OCI-LY7 (cell line): ENCODE results near the gene STIM1. TPM values are rescaled to one million over a fixed set of nuclear protein-coding genes. Genes with fewer than 3 reads are reported as not detected.

ENCODE experiments used
- BruUV-seq: library from RNA; stranded (reverse); fragments of 400-500 nt; replicated peaks from 2 replicates; lab custom pipeline; 2021; lab: Mats Ljungman, UMichigan
- CTCF ChIA-PET: fragments of 300-600 bp; sonication (Branson Sonifier 250); formaldehyde crosslinking; loops from one replicate; lab custom pipeline; 2022; ENCODE audit warnings: antibody characterized with exemption; ENCODE audit not compliant: unreplicated experiment; lab: Charles Lee
- POLR2A ChIA-PET: fragments of 300-600 bp; sonication (Branson Sonifier 250); formaldehyde crosslinking; loops from one replicate; lab custom pipeline; 2022; ENCODE audit warnings: antibody characterized with exemption; lab: Charles Lee
- DNase-seq: peaks from one replicate; pipeline ENCODE4 v3.0.0-alpha.2; 2015; ENCODE audit warnings: low spot score
- H2AFZ ChIP-seq: fragments of 200-600 bp; sonication (generic), shearing (Covaris generic); 2 replicates; pipeline ENCODE4 v1.6.1; 2014; ENCODE audit warnings: mild to moderate bottlenecking, antibody characterized with exemption, low read length, moderate library complexity
- H3K27ac ChIP-seq: fragments of 200-600 bp; sonication (generic); 2 replicates; pipeline ENCODE4 v1.5.1; 2014; ENCODE audit warnings: mixed run types, low read depth, mild to moderate bottlenecking, moderate library complexity, low read length, inconsistent platforms; ENCODE audit not compliant: poor library complexity, severe bottlenecking
- H3K36me3 ChIP-seq: fragments of 200-600 bp; sonication (generic); 2 replicates; pipeline ENCODE4 v1.6.1; 2014; ENCODE audit warnings: mild to moderate bottlenecking, antibody characterized with exemption, low read length, moderate library complexity, mixed read lengths; ENCODE audit not compliant: insufficient read depth
- H3K4me1 ChIP-seq: fragments of 200-600 bp; sonication (generic); 2 replicates; pipeline ENCODE4 v1.5.1; 2014; ENCODE audit warnings: mild to moderate bottlenecking, low read length; ENCODE audit not compliant: insufficient read depth, poor library complexity, severe bottlenecking
- H3K4me2 ChIP-seq: fragments of 200-600 bp; sonication (generic); 2 replicates; pipeline ENCODE4 v1.6.1; 2014; ENCODE audit warnings: mild to moderate bottlenecking, low read length
- H3K4me3 ChIP-seq: fragments of 200-600 bp; sonication (generic); 2 replicates; pipeline ENCODE4 v1.5.1; 2014; ENCODE audit warnings: mild to moderate bottlenecking, low read depth, low read length; ENCODE audit not compliant: poor library complexity, severe bottlenecking
- H3K79me2 ChIP-seq: fragments of 200-600 bp; sonication (generic); 2 replicates; pipeline ENCODE4 v1.6.1; 2016; ENCODE audit warnings: low read depth, mild to moderate bottlenecking, low read length, moderate library complexity, mixed read lengths; ENCODE audit not compliant: insufficient read depth
- H3K9me2 ChIP-seq: fragments of 200-600 bp; sonication (generic); 2 replicates; pipeline ENCODE4 v1.6.1; 2016; ENCODE audit warnings: mild to moderate bottlenecking, low read length, mixed read lengths; ENCODE audit not compliant: insufficient read depth
- H3K9me3 ChIP-seq: fragments of 200-600 bp; sonication (generic); 2 replicates; pipeline ENCODE4 v1.6.1; 2014; ENCODE audit warnings: mild to moderate bottlenecking, mixed run types, low read length, mixed read lengths
- H4K20me1 ChIP-seq: fragments of 200-600 bp; sonication (generic); 2 replicates; pipeline ENCODE4 v1.6.1; 2014; ENCODE audit warnings: mild to moderate bottlenecking, antibody characterized with exemption, low read length, moderate library complexity, mixed read lengths; ENCODE audit not compliant: insufficient read depth
- CTCF ChIP-seq: fragments of 200-600 bp; sonication (generic); conservative IDR thresholded peaks from 2 replicates; pipeline ENCODE4 v1.5.1; 2014; ENCODE audit warnings: mild to moderate bottlenecking, antibody characterized with exemption, low read length, moderate library complexity, mixed read lengths
- EZH2phosphoT487 ChIP-seq: fragments of 200-600 bp; sonication (generic); IDR thresholded peaks from 2 replicates; pipeline ENCODE4 v1.6.1; 2018; ENCODE audit warnings: low read depth, borderline replicate concordance, mild to moderate bottlenecking, mixed run types, antibody characterized with exemption, low read length, moderate library complexity, mixed read lengths
- intact Hi-C: fragments of 100-400 bp; cut with micrococcal nuclease; formaldehyde crosslinking; loops from one replicate; pipeline ENCODE4 v1.10.0; 2022; ENCODE audit not compliant: unreplicated experiment
- total RNA-seq, 2 experiments: library from RNA; depleted of rRNA in 1 of 2; stranded (reverse); fragments of >200 nt in 1 of 2; shearing (Covaris generic) in 1 of 2; gene quantifications; 2 replicates each; pipeline ENCODE4 v1.2.3, GENCODE V29; 2014 to 2022

STIM1 gene
- total RNA-seq, 2 experiments from 2014 or later, result 21.0 to 49.1 TPM

GRCh38 chr11:3873712-3874349, 18.4 kb downstream of the STIM1 start:
- no peak for TF ChIP-seq CTCF
- TF ChIP-seq EZH2phosphoT487, result no peak
- peaks cover 45% of the 10 kb centered on the region for H3K4me1 ChIP-seq
- H3K36me3 ChIP-seq, result no peaks in the 10 kb centered on the region
- no peaks in the 10 kb centered on the region for H3K9me2 ChIP-seq
- intact Hi-C loops, result no loop called here
- no peak overlapping the region for H2AFZ ChIP-seq
- ChIA-PET POLR2A (interaction anchor here (0.7 to 3.6 kb wide), 3 partner anchors 9 to 21 kb away, joined by 4 to 14 read pairs (median 7); partner anchors contain the start of gene STIM1), CTCF (interaction anchor here (0.9 kb wide), 1 partner anchor 14 kb away, joined by 4 read pairs; no protein-coding TSS in a partner anchor)
- no peak overlapping the region for H3K27ac ChIP-seq
- H3K4me3 ChIP-seq, result no peak overlapping the region
- BruUV-seq, result no TSS peak
- peaks cover 6% of the 10 kb centered on the region; the same call in 1 of the 2 replicates for H3K79me2 ChIP-seq
- H3K9me3 ChIP-seq, result no peaks in the 10 kb centered on the region
- peak overlapping the region; percentile 27; the same call in 1 of the 2 replicates for H3K4me2 ChIP-seq
- peaks cover 10% of the 10 kb centered on the region; the same call in 1 of the 2 replicates for H4K20me1 ChIP-seq
- DNase-seq, result no peak

GRCh38 chr11:3876613-3877012, 21.1 kb downstream of the STIM1 start:
- Histone ChIP-seq H3K79me2 (peaks cover 10% of the 10 kb centered on the region; the same call in 1 of the 2 replicates), H3K4me3 (no peak overlapping the region), H3K9me2 (no peaks in the 10 kb centered on the region), H3K9me3 (no peaks in the 10 kb centered on the region), H4K20me1 (peaks cover 25% of the 10 kb centered on the region), H3K36me3 (no peaks in the 10 kb centered on the region), H3K4me2 (no peak overlapping the region), H3K4me1 (peaks cover 66% of the 10 kb centered on the region), H3K27ac (no peak overlapping the region), H2AFZ (no peak overlapping the region)
- BruUV-seq, result no TSS peak
- ChIA-PET CTCF (interaction anchor here (1.2 kb wide), 1 partner anchor 19 kb away, joined by 3 read pairs; no protein-coding TSS in a partner anchor), POLR2A (interaction anchor here (0.6 to 3.9 kb wide), 9 partner anchors 8 to 33 kb away, joined by 3 to 28 read pairs (median 5); no protein-coding TSS in a partner anchor)
- no peak for DNase-seq
- no peak for TF ChIP-seq CTCF
- TF ChIP-seq EZH2phosphoT487, result no peak
- intact Hi-C loops, result no loop called here
